Caco-2 (cell line): ENCODE results near the gene ALK. TPM values are rescaled to one million over a fixed set of nuclear protein-coding genes. Genes with fewer than 3 reads are reported as not detected.

Source experiments
- BruUV-seq: library from RNA; stranded (reverse); fragments of 400-500 nt; replicated peaks from 2 replicates; lab custom pipeline; 2021; lab: Mats Ljungman, UMichigan
- CTCF ChIA-PET: fragments of 300-600 bp; sonication (Branson Sonifier 250); formaldehyde crosslinking; loops from one replicate; lab custom pipeline; 2022; ENCODE audit warnings: antibody characterized with exemption; lab: Charles Lee
- POLR2A ChIA-PET: fragments of 300-600 bp; sonication (Branson Sonifier 250); formaldehyde crosslinking; loops from one replicate; lab custom pipeline; 2022; ENCODE audit warnings: antibody characterized with exemption; lab: Charles Lee
- DNase-seq, 2 experiments: peaks; one replicate each; pipeline versions ENCODE4 v3.0.0 to v3.0.0-alpha.2; 2020 to 2022
- H3K27me3 ChIP-seq: replicated peaks from 2 replicates; pipeline ENCODE4 v1.6.0; 2011; ENCODE audit warnings: low read length; ENCODE audit not compliant: control insufficient read depth, insufficient read depth
- H3K36me3 ChIP-seq: 2 replicates; pipeline ENCODE4 v1.5.1; 2011; ENCODE audit warnings: low read length; ENCODE audit not compliant: control insufficient read depth, insufficient read depth
- H3K4me1 ChIP-seq: fragments of 250-450 bp; sonication (Bioruptor Pico); 2 replicates; pipeline ENCODE4 v1.5.1; 2020; ENCODE audit warnings: mild to moderate bottlenecking
- H3K4me3 ChIP-seq: 2 replicates; pipeline ENCODE4 v1.5.1; 2011; ENCODE audit warnings: low read depth, mild to moderate bottlenecking, control low read depth, low read length
- H3K9me3 ChIP-seq: fragments of 250-450 bp; sonication (Bioruptor Pico); 2 replicates; pipeline ENCODE4 v1.5.1; 2020; ENCODE audit warnings: mild to moderate bottlenecking, moderate library complexity
- H3K27ac Mint-ChIP-seq: one replicate; pipeline ENCODE4 v1.8.0; 2022; ENCODE audit warnings: mixed read lengths; ENCODE audit not compliant: unreplicated experiment
- H3K27me3 Mint-ChIP-seq: one replicate; pipeline ENCODE4 v1.8.0; 2022; ENCODE audit warnings: mixed read lengths; ENCODE audit not compliant: insufficient read depth, unreplicated experiment
- H3K36me3 Mint-ChIP-seq: one replicate; pipeline ENCODE4 v1.8.0; 2022; ENCODE audit warnings: mild to moderate bottlenecking, mixed read lengths; ENCODE audit not compliant: insufficient read depth, unreplicated experiment
- H3K4me1 Mint-ChIP-seq: one replicate; pipeline ENCODE4 v1.8.0; 2022; ENCODE audit warnings: low read depth, mixed read lengths; ENCODE audit not compliant: unreplicated experiment
- H3K4me3 Mint-ChIP-seq: one replicate; pipeline ENCODE4 v1.8.0; 2022; ENCODE audit warnings: mild to moderate bottlenecking, moderate library complexity, mixed read lengths; ENCODE audit not compliant: unreplicated experiment
- H3K9me3 Mint-ChIP-seq: one replicate; pipeline ENCODE4 v1.8.0; 2022; ENCODE audit warnings: mixed read lengths; ENCODE audit not compliant: unreplicated experiment
- intact Hi-C: fragments of 100-400 bp; cut with micrococcal nuclease; formaldehyde crosslinking; loops from one replicate; pipeline ENCODE4 v1.10.0; 2022; ENCODE audit not compliant: unreplicated experiment
- total RNA-seq: library from RNA; stranded (reverse); gene quantifications from 2 replicates; pipeline ENCODE4 v1.2.3, GENCODE V29; 2022
- TF ChIP-seq, protein P1 (sequence below), 2 experiments: fragments of 200-600 bp in 1 of 2; IDR thresholded peaks; 1 replicate in 1 of 2; 2 replicates in 1 of 2; pipeline versions ENCODE4 v1.5.1 to v1.8.0; 2011 to 2022; ENCODE audit warnings: antibody characterized with exemption in 1 of 2, control low read depth in 1 of 2, inconsistent platforms in 1 of 2, low read depth in 1 of 2, low read length in 1 of 2, mild to moderate bottlenecking in 1 of 2, moderate library complexity in 1 of 2; ENCODE audit not compliant: insufficient read depth in 1 of 2, severe bottlenecking in 1 of 2, unreplicated experiment in 1 of 2

ALK gene
- total RNA-seq, 1 experiment from 2014 or later, result 0.11 TPM

- no peaks in the 10 kb centered on the region for H3K9me3 ChIP-seq
- H3K4me3 Mint-ChIP-seq, result no peak overlapping the region
- DNase-seq, result no peak
- TF ChIP-seq, protein P1, sequence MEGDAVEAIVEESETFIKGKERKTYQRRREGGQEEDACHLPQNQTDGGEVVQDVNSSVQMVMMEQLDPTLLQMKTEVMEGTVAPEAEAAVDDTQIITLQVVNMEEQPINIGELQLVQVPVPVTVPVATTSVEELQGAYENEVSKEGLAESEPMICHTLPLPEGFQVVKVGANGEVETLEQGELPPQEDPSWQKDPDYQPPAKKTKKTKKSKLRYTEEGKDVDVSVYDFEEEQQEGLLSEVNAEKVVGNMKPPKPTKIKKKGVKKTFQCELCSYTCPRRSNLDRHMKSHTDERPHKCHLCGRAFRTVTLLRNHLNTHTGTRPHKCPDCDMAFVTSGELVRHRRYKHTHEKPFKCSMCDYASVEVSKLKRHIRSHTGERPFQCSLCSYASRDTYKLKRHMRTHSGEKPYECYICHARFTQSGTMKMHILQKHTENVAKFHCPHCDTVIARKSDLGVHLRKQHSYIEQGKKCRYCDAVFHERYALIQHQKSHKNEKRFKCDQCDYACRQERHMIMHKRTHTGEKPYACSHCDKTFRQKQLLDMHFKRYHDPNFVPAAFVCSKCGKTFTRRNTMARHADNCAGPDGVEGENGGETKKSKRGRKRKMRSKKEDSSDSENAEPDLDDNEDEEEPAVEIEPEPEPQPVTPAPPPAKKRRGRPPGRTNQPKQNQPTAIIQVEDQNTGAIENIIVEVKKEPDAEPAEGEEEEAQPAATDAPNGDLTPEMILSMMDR (IDR thresholded peaks at IDR 0.05; ENCODE audit: insufficient read depth in 1 of 2, low read depth in 1 of 2, low read length in 1 of 2, severe bottlenecking in 1 of 2, unreplicated experiment in 1 of 2), result no peak
- H3K27ac Mint-ChIP-seq, result no peak overlapping the region
- no TSS peak for BruUV-seq
- H3K36me3 ChIP-seq, result no peaks in the 10 kb centered on the region
- CTCF ChIA-PET, result no interaction called here
- H3K9me3 Mint-ChIP-seq, result no peaks in the 10 kb centered on the region
- no peaks in the 10 kb centered on the region for H3K4me1 Mint-ChIP-seq
- peaks cover 14% of the 10 kb centered on the region for H3K27me3 Mint-ChIP-seq
- intact Hi-C loops, result no loop called here
- POLR2A ChIA-PET, result no interaction called here
- H3K4me1 ChIP-seq, result no peaks in the 10 kb centered on the region
- no peaks in the 10 kb centered on the region for H3K27me3 ChIP-seq
- H3K36me3 Mint-ChIP-seq, result no peaks in the 10 kb centered on the region
- no peak overlapping the region for H3K4me3 ChIP-seq
These were observed 30.2 kb upstream of the ALK start for GRCh38 chr2:29951576-29951975.

- Mint-ChIP-seq H3K27me3 (peaks cover 14% of the 10 kb centered on the region), H3K36me3 (no peaks in the 10 kb centered on the region), H3K27ac (no peak overlapping the region), H3K4me3 (no peak overlapping the region), H3K9me3 (no peaks in the 10 kb centered on the region), H3K4me1 (no peaks in the 10 kb centered on the region)
- ChIA-PET CTCF (no interaction called here), POLR2A (no interaction called here)
- Histone ChIP-seq H3K4me3 (no peak overlapping the region), H3K9me3 (no peaks in the 10 kb centered on the region), H3K4me1 (no peaks in the 10 kb centered on the region), H3K27me3 (no peaks in the 10 kb centered on the region), H3K36me3 (no peaks in the 10 kb centered on the region)
- TF ChIP-seq, protein P1 (IDR thresholded peaks at IDR 0.05; ENCODE audit: insufficient read depth in 1 of 2, low read depth in 1 of 2, low read length in 1 of 2, severe bottlenecking in 1 of 2, unreplicated experiment in 1 of 2), result no peak
- DNase-seq, result no peak
- no TSS peak for BruUV-seq
- intact Hi-C loops, result no loop called here
These were observed 29.1 kb upstream of the ALK start for GRCh38 chr2:29950481-29950880.

DNA sequence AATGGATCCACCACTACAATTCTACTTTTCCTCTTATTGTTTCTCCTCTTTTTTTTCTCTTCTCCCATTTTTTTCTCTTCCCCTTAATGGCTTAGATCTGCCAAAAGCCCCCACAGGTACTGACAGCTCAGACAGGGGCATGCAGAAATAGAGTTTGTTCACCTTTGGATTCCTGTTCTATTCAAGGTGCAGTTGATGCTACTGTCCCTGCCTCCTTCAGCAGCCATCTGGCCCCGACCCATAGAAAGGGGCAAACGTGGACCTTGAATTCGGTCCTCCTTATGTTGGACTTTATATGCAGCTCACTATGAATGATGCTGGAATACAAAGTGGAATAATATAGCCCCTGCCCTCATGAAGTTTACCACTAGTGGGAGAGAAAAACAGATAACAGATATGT lies 27.7 kb upstream of the ALK start:
- no peaks in the 10 kb centered on the region for H3K36me3 ChIP-seq
- no TSS peak for BruUV-seq
- TF ChIP-seq, protein P1 (IDR thresholded peaks at IDR 0.05; ENCODE audit: insufficient read depth in 1 of 2, low read depth in 1 of 2, low read length in 1 of 2, severe bottlenecking in 1 of 2, unreplicated experiment in 1 of 2), result no peak
- ChIA-PET POLR2A (no interaction called here), CTCF (no interaction called here)
- no peaks in the 10 kb centered on the region for H3K4me1 Mint-ChIP-seq
- H3K27ac Mint-ChIP-seq, result no peak overlapping the region
- H3K4me3 ChIP-seq, result no peak overlapping the region
- no peaks in the 10 kb centered on the region for H3K27me3 ChIP-seq
- no peaks in the 10 kb centered on the region for H3K36me3 Mint-ChIP-seq
- H3K9me3 Mint-ChIP-seq, result no peaks in the 10 kb centered on the region
- DNase-seq, result no peak
- H3K4me1 ChIP-seq, result no peaks in the 10 kb centered on the region
- intact Hi-C loops, result no loop called here
- no peak overlapping the region for H3K4me3 Mint-ChIP-seq
- no peaks in the 10 kb centered on the region for H3K9me3 ChIP-seq
- H3K27me3 Mint-ChIP-seq, result peaks cover 13% of the 10 kb centered on the region
